OCI-LY7 (cell line): ENCODE results near the gene ZNF416. TPM values are rescaled to one million over a fixed set of nuclear protein-coding genes. Genes with fewer than 3 reads are reported as not detected.

Experiments
- BruUV-seq: library from RNA; stranded (reverse); fragments of 400-500 nt; replicated peaks from 2 replicates; lab custom pipeline; 2021; lab: Mats Ljungman, UMichigan
- CTCF ChIA-PET: fragments of 300-600 bp; sonication (Branson Sonifier 250); formaldehyde crosslinking; loops from one replicate; lab custom pipeline; 2022; ENCODE audit warnings: antibody characterized with exemption; ENCODE audit not compliant: unreplicated experiment; lab: Charles Lee
- POLR2A ChIA-PET: fragments of 300-600 bp; sonication (Branson Sonifier 250); formaldehyde crosslinking; loops from one replicate; lab custom pipeline; 2022; ENCODE audit warnings: antibody characterized with exemption; lab: Charles Lee
- DNase-seq: peaks from one replicate; pipeline ENCODE4 v3.0.0-alpha.2; 2015; ENCODE audit warnings: low spot score
- H2AFZ ChIP-seq: fragments of 200-600 bp; sonication (generic), shearing (Covaris generic); 2 replicates; pipeline ENCODE4 v1.6.1; 2014; ENCODE audit warnings: mild to moderate bottlenecking, antibody characterized with exemption, low read length, moderate library complexity
- H3K27ac ChIP-seq: fragments of 200-600 bp; sonication (generic); 2 replicates; pipeline ENCODE4 v1.5.1; 2014; ENCODE audit warnings: mixed run types, low read depth, mild to moderate bottlenecking, moderate library complexity, low read length, inconsistent platforms; ENCODE audit not compliant: poor library complexity, severe bottlenecking
- H3K36me3 ChIP-seq: fragments of 200-600 bp; sonication (generic); 2 replicates; pipeline ENCODE4 v1.6.1; 2014; ENCODE audit warnings: mild to moderate bottlenecking, antibody characterized with exemption, low read length, moderate library complexity, mixed read lengths; ENCODE audit not compliant: insufficient read depth
- H3K4me1 ChIP-seq: fragments of 200-600 bp; sonication (generic); 2 replicates; pipeline ENCODE4 v1.5.1; 2014; ENCODE audit warnings: mild to moderate bottlenecking, low read length; ENCODE audit not compliant: insufficient read depth, poor library complexity, severe bottlenecking
- H3K4me2 ChIP-seq: fragments of 200-600 bp; sonication (generic); 2 replicates; pipeline ENCODE4 v1.6.1; 2014; ENCODE audit warnings: mild to moderate bottlenecking, low read length
- H3K4me3 ChIP-seq: fragments of 200-600 bp; sonication (generic); 2 replicates; pipeline ENCODE4 v1.5.1; 2014; ENCODE audit warnings: mild to moderate bottlenecking, low read depth, low read length; ENCODE audit not compliant: poor library complexity, severe bottlenecking
- H3K79me2 ChIP-seq: fragments of 200-600 bp; sonication (generic); 2 replicates; pipeline ENCODE4 v1.6.1; 2016; ENCODE audit warnings: low read depth, mild to moderate bottlenecking, low read length, moderate library complexity, mixed read lengths; ENCODE audit not compliant: insufficient read depth
- H3K9me2 ChIP-seq: fragments of 200-600 bp; sonication (generic); 2 replicates; pipeline ENCODE4 v1.6.1; 2016; ENCODE audit warnings: mild to moderate bottlenecking, low read length, mixed read lengths; ENCODE audit not compliant: insufficient read depth
- H3K9me3 ChIP-seq: fragments of 200-600 bp; sonication (generic); 2 replicates; pipeline ENCODE4 v1.6.1; 2014; ENCODE audit warnings: mild to moderate bottlenecking, mixed run types, low read length, mixed read lengths
- H4K20me1 ChIP-seq: fragments of 200-600 bp; sonication (generic); 2 replicates; pipeline ENCODE4 v1.6.1; 2014; ENCODE audit warnings: mild to moderate bottlenecking, antibody characterized with exemption, low read length, moderate library complexity, mixed read lengths; ENCODE audit not compliant: insufficient read depth
- EZH2phosphoT487 ChIP-seq: fragments of 200-600 bp; sonication (generic); IDR thresholded peaks from 2 replicates; pipeline ENCODE4 v1.6.1; 2018; ENCODE audit warnings: low read depth, borderline replicate concordance, mild to moderate bottlenecking, mixed run types, antibody characterized with exemption, low read length, moderate library complexity, mixed read lengths
- intact Hi-C: fragments of 100-400 bp; cut with micrococcal nuclease; formaldehyde crosslinking; loops from one replicate; pipeline ENCODE4 v1.10.0; 2022; ENCODE audit not compliant: unreplicated experiment
- total RNA-seq, 2 experiments: library from RNA; depleted of rRNA in 1 of 2; stranded (reverse); fragments of >200 nt in 1 of 2; shearing (Covaris generic) in 1 of 2; gene quantifications; 2 replicates each; pipeline ENCODE4 v1.2.3, GENCODE V29; 2014 to 2022
- TF ChIP-seq, protein P1 (sequence below): fragments of 200-600 bp; sonication (generic); conservative IDR thresholded peaks from 2 replicates; pipeline ENCODE4 v1.5.1; 2014; ENCODE audit warnings: mild to moderate bottlenecking, antibody characterized with exemption, low read length, moderate library complexity, mixed read lengths

Gene ZNF416
- total RNA-seq, 2 experiments from 2014 or later = 3.1 to 5.0 TPM

DNA sequence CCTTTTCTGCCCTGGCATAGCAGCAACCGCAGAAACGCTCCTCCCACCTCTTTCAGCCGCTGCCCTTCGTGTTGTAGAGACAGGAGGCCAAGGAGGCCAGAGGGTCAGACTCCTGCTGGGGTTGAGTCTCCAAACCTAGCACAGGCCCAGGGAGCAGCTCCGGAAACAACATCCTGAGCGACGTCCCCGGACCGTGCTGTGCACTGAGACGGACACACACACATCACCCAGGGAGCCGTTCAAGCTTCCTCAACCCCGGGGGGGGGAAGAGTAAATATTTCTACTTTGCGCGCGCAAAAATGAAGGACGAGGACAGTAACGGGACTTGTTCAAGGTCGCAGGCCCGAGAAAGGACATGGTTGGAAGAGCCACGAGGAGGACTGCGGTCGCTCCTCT, 19.7 kb downstream of the ZNF416 start:
- H3K27ac ChIP-seq = no peak overlapping the region
- ChIA-PET CTCF (no interaction called here), POLR2A (no interaction called here)
- no peak for TF ChIP-seq EZH2phosphoT487
- TF ChIP-seq, protein P1, sequence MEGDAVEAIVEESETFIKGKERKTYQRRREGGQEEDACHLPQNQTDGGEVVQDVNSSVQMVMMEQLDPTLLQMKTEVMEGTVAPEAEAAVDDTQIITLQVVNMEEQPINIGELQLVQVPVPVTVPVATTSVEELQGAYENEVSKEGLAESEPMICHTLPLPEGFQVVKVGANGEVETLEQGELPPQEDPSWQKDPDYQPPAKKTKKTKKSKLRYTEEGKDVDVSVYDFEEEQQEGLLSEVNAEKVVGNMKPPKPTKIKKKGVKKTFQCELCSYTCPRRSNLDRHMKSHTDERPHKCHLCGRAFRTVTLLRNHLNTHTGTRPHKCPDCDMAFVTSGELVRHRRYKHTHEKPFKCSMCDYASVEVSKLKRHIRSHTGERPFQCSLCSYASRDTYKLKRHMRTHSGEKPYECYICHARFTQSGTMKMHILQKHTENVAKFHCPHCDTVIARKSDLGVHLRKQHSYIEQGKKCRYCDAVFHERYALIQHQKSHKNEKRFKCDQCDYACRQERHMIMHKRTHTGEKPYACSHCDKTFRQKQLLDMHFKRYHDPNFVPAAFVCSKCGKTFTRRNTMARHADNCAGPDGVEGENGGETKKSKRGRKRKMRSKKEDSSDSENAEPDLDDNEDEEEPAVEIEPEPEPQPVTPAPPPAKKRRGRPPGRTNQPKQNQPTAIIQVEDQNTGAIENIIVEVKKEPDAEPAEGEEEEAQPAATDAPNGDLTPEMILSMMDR = no peak
- no peaks in the 10 kb centered on the region for H3K79me2 ChIP-seq
- no TSS peak for BruUV-seq
- H3K4me2 ChIP-seq = peak overlapping the region; percentile 83
- peak; percentile 14 for DNase-seq
- peak overlapping the region; percentile 71 for H3K4me3 ChIP-seq
- peaks cover 36% of the 10 kb centered on the region; the same call in 1 of the 2 replicates for H3K9me3 ChIP-seq
- H4K20me1 ChIP-seq = no peaks in the 10 kb centered on the region
- no peaks in the 10 kb centered on the region for H3K4me1 ChIP-seq
- 0 out of 2 replicates have a peak overlapping the region, but pooled peaks have one; percentile 66 for H2AFZ ChIP-seq
- H3K36me3 ChIP-seq = peaks cover 17% of the 10 kb centered on the region
- no peaks in the 10 kb centered on the region for H3K9me2 ChIP-seq
- intact Hi-C loops = no loop called here

DNA sequence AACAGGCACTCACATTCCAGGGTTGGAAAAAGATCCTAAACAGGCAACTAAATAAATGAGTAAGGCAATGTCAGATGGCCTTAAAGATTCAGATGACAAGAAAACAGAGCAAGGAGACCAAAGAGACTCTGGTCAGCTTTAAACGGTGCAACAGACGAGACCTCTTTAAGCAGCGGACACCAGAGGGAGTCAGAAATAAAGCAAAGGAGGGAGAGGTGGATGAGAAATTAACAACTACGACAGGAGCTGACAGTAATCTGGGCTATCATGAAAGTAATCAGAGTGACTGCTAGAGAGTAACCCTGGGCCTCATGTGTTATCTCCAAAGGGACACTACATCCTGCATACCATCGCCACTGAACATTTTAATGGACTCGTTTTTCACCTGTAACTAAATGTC, 20.2 kb downstream of the ZNF416 start:
- intact Hi-C loops = no loop called here
- peak overlapping the region; percentile 71 for H3K4me3 ChIP-seq
- no peaks in the 10 kb centered on the region for H3K79me2 ChIP-seq
- H3K27ac ChIP-seq = no peak overlapping the region
- no peak for TF ChIP-seq EZH2phosphoT487
- TF ChIP-seq, protein P1 = no peak
- H4K20me1 ChIP-seq = no peaks in the 10 kb centered on the region
- H3K9me3 ChIP-seq = peaks cover 31% of the 10 kb centered on the region; the same call in 1 of the 2 replicates
- POLR2A ChIA-PET = no interaction called here
- BruUV-seq = no TSS peak
- CTCF ChIA-PET = no interaction called here
- peak overlapping the region; percentile 83 for H3K4me2 ChIP-seq
- H3K9me2 ChIP-seq = no peaks in the 10 kb centered on the region
- no peak overlapping the region for H2AFZ ChIP-seq
- no peaks in the 10 kb centered on the region for H3K4me1 ChIP-seq
- H3K36me3 ChIP-seq = peaks cover 22% of the 10 kb centered on the region
- no peak for DNase-seq

DNA sequence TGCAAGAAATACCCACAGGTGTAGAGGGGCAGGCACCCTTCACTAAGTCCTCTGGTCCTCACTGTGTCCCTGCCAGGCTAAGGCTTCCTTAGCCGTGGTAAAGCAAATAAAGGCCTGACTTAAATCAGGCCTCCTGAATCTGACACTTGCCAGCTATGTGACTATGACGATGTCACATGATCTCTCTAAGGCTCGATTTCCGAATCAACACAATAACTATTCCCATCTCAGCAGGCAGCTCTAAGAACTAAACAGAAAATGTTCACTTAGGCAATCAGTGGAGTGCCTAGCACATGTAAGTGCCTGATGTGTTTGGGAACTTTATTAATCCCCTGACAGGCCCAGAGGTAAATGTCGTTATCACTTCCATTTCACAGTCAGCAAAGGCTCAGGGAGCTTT, 21.1 kb downstream of the ZNF416 start:
- POLR2A ChIA-PET = no interaction called here
- CTCF ChIA-PET = no interaction called here
- intact Hi-C loops = no loop called here
- Histone ChIP-seq H3K9me2 (no peaks in the 10 kb centered on the region), H4K20me1 (no peaks in the 10 kb centered on the region), H2AFZ (no peak overlapping the region), H3K27ac (no peak overlapping the region), H3K4me3 (no peak overlapping the region), H3K9me3 (peaks cover 24% of the 10 kb centered on the region; the same call in 1 of the 2 replicates), H3K36me3 (peaks cover 30% of the 10 kb centered on the region), H3K4me1 (no peaks in the 10 kb centered on the region), H3K79me2 (no peaks in the 10 kb centered on the region), H3K4me2 (no peak overlapping the region)
- no TSS peak for BruUV-seq
- DNase-seq = no peak
- TF ChIP-seq, protein P1 = no peak
- no peak for TF ChIP-seq EZH2phosphoT487
